HFF-Myc (cell line): Measurements from ENCODE around the gene MARCKSL1.
"Not testable (repeated sequence)": the region's sequence is repeated elsewhere in the genome, so short reads cannot be mapped to it uniquely, and the experiment has no call there.

ENCODE experiments used
- DNase-seq: peaks from one replicate; pipeline ENCODE4 v3.0.0-alpha.2; 2011; ENCODE audit warnings: low read depth; ENCODE audit errors: extremely low read depth
- H3K4me3 ChIP-seq: replicated peaks from 2 replicates; pipeline ENCODE4 v1.5.1; 2011; ENCODE audit warnings: low read depth, mild to moderate bottlenecking, control low read depth, low read length
- TF ChIP-seq, protein P1 (sequence below): IDR thresholded peaks from 2 replicates; pipeline ENCODE4 v1.5.1; 2012; ENCODE audit warnings: mild to moderate bottlenecking, low read depth, low read length, control low read depth; ENCODE audit errors: missing control alignments

The MARCKSL1 gene

DNA sequence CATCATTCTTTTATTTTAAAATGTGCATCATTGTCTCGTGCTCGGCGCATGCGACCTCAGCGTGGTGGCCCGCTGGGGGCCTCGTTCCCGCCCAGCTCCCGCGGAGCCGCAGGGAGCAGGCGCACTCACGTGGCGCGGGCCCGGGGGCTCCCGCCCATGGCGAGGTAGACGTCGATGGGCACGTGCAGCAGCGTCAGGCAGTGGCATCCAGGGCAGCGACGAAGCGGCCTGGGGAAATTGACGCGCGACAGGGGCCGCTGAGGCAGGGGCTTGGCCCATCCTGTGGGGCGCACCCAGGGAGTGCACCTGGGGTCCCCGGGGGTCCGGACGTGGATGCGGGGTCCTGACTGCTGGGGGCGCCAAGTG, 25.3 kb upstream of the MARCKSL1 start:
- TF ChIP-seq, protein P1, sequence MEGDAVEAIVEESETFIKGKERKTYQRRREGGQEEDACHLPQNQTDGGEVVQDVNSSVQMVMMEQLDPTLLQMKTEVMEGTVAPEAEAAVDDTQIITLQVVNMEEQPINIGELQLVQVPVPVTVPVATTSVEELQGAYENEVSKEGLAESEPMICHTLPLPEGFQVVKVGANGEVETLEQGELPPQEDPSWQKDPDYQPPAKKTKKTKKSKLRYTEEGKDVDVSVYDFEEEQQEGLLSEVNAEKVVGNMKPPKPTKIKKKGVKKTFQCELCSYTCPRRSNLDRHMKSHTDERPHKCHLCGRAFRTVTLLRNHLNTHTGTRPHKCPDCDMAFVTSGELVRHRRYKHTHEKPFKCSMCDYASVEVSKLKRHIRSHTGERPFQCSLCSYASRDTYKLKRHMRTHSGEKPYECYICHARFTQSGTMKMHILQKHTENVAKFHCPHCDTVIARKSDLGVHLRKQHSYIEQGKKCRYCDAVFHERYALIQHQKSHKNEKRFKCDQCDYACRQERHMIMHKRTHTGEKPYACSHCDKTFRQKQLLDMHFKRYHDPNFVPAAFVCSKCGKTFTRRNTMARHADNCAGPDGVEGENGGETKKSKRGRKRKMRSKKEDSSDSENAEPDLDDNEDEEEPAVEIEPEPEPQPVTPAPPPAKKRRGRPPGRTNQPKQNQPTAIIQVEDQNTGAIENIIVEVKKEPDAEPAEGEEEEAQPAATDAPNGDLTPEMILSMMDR, result no peak
- H3K4me3 ChIP-seq, result no peak overlapping the region
- DNase-seq, result no peak

DNA sequence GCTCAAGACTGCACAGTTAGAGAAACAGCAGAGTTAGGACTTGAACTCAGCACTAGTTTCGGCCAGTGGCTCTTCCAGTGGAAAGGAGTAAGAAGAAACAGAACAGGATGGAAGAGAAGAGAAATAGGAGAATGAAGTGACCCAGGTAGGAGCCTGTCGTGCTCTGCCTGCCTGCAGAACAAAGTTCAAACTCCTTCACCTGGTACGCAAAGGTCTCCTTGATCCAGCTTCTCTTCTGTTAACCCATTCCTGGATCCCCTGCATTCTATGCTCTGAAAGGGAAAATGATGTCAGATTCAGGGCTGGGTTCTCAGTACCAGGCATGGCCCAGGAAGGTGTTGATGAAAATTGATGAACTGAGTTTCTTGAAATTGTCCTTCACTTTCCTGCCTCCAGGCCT, 22.4 kb upstream of the MARCKSL1 start:
- H3K4me3 ChIP-seq, result no peak overlapping the region
- TF ChIP-seq, protein P1, result no peak
- DNase-seq, result no peak

DNA sequence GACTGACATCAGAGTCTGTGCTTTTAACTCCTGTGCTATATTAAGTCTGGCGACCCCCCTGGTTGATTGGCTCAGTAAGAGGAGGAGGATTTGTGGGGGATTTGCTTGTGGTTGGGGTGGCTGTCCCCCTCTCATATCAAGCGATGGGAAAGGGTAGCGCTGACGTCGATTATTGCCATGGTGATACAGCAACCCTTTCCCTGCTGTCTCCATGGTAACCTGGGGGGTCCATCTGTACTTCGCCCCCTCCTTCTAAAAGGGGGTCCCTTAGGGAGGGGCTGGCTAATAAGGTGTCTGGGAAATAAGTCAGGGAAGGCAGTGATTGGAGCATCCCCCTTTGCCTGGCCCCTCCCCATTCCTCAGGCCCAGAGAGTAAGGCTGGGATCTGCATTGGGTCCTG, 21.6 kb upstream of the MARCKSL1 start:
- no peak for DNase-seq
- no peak overlapping the region for H3K4me3 ChIP-seq
- TF ChIP-seq, protein P1, result no peak

DNA sequence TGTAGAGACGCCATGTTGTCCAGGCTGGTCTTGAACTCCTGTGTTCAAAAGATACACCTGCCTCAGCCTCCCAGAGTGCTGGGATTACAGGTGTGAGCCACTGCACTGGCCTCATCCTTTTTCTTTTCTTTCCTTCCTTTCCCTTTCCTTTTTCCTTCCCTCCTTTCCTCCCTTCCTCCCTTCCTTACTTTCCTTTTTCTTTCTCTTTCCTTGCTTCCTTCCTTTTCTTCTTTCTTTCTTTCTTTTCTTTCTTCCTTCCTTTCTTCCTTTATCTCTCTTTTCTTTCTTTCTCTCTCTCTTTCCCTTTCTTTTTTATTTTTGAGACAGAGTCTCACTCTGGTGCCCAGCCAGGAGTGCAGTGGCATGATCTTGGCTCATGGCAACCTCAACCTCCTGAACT, 20.4 kb upstream of the MARCKSL1 start:
- no peak overlapping the region for H3K4me3 ChIP-seq
- TF ChIP-seq, protein P1, result no peak
- DNase-seq, result no peak

DNA sequence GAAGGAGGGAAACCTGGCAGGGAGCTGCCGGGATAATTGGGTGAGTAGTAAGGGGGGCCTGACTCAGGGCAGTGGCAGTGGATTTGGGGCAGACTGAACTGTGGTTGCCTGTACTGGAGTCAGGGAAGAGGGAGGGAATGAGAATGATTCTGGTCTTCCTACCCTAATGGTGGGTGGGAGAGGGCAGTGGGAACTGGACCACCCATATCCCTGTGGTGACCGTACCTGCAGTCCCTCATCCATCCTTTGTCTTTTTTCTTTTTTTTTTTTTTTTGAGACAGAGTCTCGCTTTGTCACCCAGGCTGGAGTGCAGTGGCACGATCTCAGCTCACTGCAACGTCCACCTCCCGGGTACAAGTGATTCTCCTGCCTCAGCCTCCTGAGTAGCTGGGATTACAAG, 19.7 kb upstream of the MARCKSL1 start:
- not testable (repeated sequence) for H3K4me3 ChIP-seq, DNase-seq

DNA sequence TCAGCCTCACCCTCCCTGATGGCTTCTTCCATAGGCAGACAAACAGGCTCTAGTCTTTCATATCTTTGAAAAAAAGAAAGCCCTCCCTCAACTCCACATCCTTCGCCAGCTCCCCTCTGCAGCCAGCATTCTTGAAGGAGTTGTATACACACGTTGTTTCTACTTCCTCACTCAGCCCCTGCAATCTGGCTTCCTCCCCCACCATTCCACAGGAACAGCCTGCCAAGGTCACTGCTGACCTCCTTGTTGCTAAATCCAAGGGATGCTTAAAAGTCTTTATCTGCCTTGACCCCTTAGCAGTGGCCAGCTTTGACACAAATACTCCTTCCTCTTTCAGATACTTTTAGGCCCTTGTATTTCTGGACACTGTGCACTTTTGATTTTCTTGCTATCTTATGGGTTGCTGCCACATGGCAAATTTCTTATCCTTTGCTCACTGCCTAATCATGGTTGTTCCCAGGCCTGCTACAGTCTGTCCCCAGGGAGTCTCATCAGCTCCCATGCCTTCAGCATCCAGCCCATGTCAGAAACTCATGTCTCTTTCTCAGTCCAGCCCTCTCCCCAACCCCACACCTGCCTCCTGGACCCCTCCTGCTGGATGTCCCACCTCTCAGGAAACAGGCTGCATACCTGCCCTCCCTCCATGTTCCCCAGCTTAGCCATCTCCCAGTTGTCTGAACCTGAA, 18.0 kb upstream of the MARCKSL1 start:
- no peak overlapping the region for H3K4me3 ChIP-seq
- no peak for DNase-seq
- TF ChIP-seq, protein P1, result no peak

DNA sequence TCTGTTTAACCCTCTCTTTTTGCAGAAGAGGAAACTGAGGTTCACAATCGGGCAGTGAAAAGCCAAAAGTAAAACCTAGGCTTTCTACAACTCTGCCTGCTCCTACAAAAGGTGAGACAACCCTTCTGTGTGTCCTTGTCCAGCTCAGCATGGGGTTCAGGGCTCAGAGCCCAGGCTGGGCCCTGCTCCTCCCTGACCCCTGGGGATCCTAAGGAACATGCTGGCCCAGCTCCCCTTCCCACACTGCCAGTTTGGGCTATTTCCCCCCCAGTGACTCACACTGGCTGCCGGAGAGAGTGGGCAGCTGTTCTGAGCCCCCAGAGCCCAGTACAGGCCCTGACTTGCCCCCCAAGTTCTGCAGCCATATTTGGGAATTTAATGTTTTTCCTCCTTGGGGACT, 17.4 kb upstream of the MARCKSL1 start:
- TF ChIP-seq, protein P1, result no peak
- H3K4me3 ChIP-seq, result no peak overlapping the region
- no peak for DNase-seq
